Hepatocyte (in vitro differentiated cells): Measurements from ENCODE around the gene PDLIM7.

ENCODE experiments used
- CTCF ChIP-seq: fragments of 200-600 bp; sonication (generic); IDR thresholded peaks from 2 replicates; pipeline ENCODE4 v1.5.1; 2016; ENCODE audit warnings: antibody characterized with exemption, mild to moderate bottlenecking; ENCODE audit not compliant: poor library complexity
- EZH2 ChIP-seq: fragments of 200-600 bp; sonication (generic); IDR thresholded peaks from 2 replicates; pipeline ENCODE4 v1.6.1; 2016; ENCODE audit warnings: antibody characterized with exemption, mild to moderate bottlenecking, borderline replicate concordance

- no peak for TF ChIP-seq CTCF
- TF ChIP-seq EZH2 = no peak
These were observed 4.6 kb downstream of the PDLIM7 start for GRCh38 chr5:177492841-177493240.
